ENCODE results near the gene CAPN13.

CAPN13 gene, protein sequence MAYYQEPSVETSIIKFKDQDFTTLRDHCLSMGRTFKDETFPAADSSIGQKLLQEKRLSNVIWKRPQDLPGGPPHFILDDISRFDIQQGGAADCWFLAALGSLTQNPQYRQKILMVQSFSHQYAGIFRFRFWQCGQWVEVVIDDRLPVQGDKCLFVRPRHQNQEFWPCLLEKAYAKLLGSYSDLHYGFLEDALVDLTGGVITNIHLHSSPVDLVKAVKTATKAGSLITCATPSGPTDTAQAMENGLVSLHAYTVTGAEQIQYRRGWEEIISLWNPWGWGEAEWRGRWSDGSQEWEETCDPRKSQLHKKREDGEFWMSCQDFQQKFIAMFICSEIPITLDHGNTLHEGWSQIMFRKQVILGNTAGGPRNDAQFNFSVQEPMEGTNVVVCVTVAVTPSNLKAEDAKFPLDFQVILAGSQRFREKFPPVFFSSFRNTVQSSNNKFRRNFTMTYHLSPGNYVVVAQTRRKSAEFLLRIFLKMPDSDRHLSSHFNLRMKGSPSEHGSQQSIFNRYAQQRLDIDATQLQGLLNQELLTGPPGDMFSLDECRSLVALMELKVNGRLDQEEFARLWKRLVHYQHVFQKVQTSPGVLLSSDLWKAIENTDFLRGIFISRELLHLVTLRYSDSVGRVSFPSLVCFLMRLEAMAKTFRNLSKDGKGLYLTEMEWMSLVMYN

GRCh38 chr2:30807249-30807648 lies at the start of gene CAPN13:
Gene CAPN13 (minus strand): TSS chr2:30807446. CDS start chr2:30787325, 20,121 bp downstream.
- DNase-seq: no peak

DNA sequence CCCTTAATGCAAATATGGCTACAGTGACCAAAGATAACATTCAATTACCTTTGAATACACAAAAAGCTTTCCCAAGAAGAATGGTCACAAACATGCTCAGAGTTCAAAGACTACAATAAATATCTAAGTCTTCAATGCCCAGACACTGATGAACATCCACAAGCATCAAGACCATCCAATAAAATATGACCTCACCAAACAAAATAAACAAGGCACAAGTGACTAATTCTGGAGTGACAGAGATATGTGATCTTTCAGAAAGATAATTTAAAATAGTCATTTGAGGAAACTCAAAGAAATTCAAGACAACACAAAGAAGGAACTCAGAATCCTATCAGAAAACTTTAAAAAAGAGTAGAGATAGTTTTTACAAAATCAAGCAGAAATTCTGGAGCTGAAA lies 40.6 kb upstream of the CAPN13 start:
- DNase-seq: no peak

DNA sequence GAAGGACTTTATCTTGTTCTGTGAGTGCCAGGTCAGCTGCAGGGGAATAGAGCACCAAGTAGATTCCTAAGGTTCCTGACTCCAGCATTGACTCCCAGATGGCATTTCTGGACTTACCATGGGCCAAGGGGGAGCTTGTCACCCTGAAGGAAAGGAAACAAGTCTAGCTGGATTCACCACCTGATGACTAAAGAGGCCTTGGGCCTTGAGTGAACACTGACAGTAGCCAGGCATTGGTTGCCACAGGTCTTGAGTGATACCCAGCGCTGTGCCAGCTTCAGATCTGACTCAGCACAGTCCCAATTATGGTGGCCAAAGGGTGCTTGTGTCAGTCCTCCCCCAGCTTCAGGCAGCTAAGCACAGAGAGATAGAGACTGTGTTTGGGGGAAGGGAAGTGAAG lies 40.1 kb upstream of the CAPN13 start:
- no peak for DNase-seq

GRCh38 chr2:30828586-30828985 lies 21.3 kb upstream of the CAPN13 start:
- DNase-seq: no peak

- no peak for DNase-seq
Measured at GRCh38 chr2:30826916-30827315, 19.7 kb upstream of the CAPN13 start.

DNA sequence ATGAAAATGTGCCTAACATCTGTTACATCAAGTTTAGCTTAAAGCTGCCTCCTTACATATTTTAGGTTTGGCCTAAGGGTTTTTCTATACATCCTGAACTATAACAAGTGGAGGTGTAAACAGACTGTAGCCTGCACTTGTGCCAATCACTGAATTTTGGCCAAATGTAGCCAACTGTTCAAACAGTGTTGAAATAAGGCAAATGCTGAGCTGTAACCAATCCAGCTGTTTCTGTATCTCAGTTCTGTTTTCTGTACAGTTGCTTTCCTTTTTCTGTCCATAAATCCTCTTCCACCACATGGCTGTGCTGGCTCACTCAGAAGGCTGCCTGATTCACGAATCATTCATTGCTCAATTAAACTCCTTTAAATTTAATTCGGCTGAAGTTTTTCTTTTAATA lies 19.2 kb upstream of the CAPN13 start:
- DNase-seq: no peak

GRCh38 chr2:30823452-30823851 lies 16.2 kb upstream of the CAPN13 start:
- DNase-seq: no peak

DNA sequence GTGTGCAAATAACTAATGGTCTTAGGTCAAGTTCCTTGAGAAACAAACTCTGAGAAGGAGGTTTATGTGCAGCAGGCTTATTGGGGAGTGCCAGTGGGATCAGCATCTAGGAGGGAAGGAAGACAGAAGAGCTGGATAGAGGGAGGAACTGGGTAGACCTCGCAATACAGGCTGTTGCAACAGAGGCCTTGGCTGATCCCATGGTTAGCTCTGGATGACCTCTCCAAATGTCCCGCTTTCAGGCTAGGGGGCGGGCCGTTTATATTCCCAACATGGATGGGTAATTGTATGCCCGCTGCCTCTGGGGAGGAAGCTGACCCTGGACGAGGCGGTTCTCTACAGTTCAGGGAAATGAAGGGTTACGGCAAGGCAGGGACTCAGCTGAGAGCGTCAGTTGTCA lies 14.7 kb upstream of the CAPN13 start:
- DNase-seq: no peak

DNA sequence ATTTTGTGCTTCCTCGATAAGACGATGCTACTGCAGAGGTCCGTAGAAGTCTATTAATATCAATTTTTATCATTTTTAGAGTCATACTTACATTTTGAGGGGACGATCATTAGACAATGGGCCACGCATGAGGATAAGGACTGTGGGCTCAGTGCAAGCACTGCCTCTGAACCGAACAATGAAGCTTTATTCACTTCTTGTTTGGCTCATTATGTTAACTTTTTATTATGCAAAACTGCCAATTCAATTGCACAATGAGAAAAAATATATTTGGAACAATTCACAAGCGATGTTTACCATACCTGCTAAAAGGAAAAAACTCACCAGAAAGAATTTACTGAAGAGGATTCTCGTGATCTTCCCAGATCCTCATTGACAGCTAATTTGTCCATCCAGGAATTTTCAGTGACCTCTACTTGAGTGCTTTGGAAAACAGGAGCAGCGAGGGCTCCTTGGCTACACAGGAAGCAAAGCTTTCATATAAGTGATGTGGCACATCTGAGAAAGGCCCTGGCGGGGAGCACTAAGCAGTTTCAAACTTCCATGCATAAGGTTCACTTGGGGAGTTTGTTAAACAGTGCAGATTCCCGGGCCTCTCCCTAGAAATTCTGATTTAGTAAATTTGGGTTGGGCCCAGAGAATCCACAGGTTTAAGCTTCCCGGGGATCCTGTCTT lies 13.3 kb upstream of the CAPN13 start:
- no peak for DNase-seq

GRCh38 chr2:30809938-30810337 lies 2.7 kb upstream of the CAPN13 start:
- DNase-seq: no peak

DNA sequence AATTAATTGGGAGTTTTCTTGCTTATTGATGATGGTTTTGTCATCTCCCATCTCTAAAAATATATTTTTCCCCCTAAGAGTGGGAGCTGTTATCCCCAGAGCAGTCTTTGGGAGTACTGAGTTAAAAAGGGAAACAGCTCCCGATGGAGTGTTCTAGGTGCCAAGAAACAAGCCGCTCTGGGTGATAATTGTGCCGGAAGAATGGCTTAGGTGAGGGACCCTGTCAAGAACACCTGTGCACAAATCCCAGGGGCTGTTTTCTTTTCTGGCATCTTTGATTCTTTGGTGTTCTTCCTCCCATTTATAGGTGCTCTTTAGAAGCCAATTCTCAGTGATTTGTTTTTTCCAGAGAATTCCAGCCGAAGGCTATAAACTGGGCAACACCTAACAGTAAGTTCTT lies 1.4 kb upstream of the CAPN13 start:
- no peak for DNase-seq

GRCh38 chr2:30803281-30803680 lies 4.0 kb downstream of the CAPN13 start:
- DNase-seq: no peak

- DNase-seq: no peak
Measured at GRCh38 chr2:30802611-30803010, 4.6 kb downstream of the CAPN13 start.

DNA sequence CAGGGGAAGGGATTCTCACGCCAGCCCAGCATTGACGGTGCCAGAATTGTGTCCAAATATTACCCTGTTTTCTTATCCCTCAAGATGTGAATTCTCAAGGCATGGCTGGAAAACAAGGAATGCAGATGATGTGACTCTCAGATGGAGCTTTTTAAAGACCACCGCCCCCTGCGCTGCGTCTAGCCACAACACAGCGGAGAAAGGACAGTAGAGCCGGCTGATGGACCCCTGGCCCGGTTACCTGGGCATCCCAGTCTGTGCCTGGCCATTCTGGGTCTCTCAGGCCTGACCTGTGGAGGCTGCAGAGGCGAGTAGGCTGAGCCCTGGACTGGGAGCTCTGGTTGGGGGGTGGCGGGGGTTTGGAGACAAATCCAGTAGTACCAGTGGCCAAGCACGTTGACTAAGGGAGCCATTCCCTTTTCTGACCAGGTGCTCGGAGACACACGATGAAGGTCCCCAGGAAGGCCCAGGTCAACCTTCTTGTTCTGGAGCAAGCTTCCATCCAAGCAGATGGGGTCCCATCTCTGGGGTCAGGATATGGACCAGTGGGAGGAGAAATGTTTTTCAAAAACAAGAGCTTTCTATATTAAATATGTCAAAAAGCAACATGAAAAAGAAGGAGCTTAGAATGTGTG lies 5.3 kb downstream of the CAPN13 start:
- no peak for DNase-seq

- no peak for DNase-seq
Measured at GRCh38 chr2:30800159-30800558, 7.1 kb downstream of the CAPN13 start.

- DNase-seq: no peak
Measured at GRCh38 chr2:30799366-30799765, 7.9 kb downstream of the CAPN13 start.

GRCh38 chr2:30798536-30798991 lies 8.7 kb downstream of the CAPN13 start:
- no peak for DNase-seq

- DNase-seq: no peak
Measured at GRCh38 chr2:30797381-30798015, 9.7 kb downstream of the CAPN13 start.

DNA sequence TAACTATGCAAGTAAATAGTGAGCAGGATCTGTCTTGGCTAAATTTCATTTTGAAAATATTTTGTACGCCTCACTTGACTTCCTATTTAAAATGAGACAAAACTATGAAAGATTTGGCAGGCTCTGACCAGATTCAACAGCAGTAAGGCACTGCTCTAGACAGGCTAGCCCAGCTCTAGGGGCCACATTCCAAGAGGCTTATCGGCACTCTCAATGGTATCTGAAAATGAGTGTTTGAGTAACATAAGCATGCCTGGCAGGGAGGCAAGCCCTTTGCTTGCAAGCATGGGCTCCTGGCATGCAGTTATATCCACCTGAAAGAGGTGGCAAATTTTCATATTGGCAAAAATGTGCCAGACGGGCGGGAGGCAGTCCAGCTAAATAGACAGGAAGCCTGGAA lies 10.5 kb downstream of the CAPN13 start:
- no peak for DNase-seq

DNA sequence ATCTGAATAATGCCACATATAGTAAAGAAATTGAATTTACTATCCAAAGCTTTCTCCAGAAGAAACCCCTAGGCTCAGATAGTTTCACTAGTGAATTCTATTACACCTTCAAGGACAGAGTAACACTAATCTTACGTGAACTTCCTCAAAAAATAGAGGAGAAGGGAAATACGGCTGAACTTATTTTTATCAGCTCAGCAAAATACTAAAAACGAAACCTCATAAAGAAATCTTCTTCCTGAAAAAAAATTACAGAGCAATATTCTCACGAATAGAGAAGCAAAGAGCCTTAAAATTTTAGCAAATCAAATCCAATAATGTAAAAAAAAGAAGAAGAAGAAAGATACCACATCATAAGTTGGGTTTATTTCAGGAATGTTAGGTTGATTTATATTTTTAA lies 14.7 kb downstream of the CAPN13 start:
- DNase-seq: no peak

DNA sequence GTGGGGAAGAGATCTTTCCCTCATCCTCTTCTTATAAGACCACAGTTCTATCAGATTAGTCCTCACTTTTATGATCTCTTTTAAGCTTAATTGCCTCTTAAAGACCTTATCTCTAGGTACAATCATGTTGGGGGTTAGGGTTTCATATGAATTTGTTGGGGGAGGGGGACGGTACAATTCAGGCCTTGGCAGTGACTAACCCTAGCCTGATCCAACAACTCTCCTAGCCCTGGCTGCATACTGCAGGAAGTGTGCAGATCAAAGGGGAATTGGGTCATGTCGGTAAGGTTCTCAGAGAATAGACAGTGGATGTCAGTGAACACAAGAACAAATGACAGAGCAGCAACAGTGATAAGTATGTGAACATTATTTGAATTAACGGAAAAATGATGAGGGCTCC lies 16.4 kb downstream of the CAPN13 start:
- no peak for DNase-seq

DNA sequence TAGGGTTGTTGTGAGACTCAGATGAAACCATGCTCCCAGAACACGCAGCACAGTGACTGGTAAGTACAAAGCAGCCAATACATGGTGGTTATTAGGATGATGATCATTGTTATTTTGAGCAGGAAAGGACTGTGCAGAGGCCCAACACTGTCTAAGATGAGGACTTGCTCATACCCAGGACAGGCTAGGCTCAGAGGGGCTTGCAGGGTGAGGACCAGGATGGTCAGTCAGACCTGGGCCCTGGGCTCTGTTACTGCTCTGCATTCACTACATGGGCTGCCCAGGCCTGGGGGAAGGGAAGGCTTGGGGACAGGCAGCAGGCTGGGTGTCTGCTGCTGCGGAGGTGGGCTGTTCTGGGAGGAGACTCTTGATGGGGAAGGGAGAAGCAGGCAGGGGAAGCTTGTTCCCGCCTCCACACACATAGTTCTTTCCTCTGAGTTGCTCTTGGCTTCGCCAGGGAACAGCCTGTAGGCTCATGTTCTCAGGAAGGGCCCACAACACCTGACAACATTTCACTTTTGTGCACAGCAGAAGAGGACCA lies 17.5 kb downstream of the CAPN13 start:
- DNase-seq: no peak
